Head of caudate nucleus (tissue), 42 donors: ENCODE measurements around the gene DNAJB2.

Experiments
- DNase-seq, 42 donors: peaks; one replicate each; pipeline versions ENCODE4 v3.0.0 to v3.0.0-alpha.2; 2020 to 2021; ENCODE audit warnings: mixed read lengths in 7 of 42
- intact Hi-C: fragments of 100-400 bp; cut with DNase I; formaldehyde crosslinking; loops from one replicate; pipeline ENCODE4 v1.15.0; 2022

The DNAJB2 gene

GRCh38 chr2:219279151-219279915 is at the start of gene DNAJB2:
TSS of gene DNAJB2 (plus strand) at chr2:219279366. CDS start at chr2:219279834, 468 bp downstream.
- intact Hi-C loops = loop anchor here (2.0 kb wide), 2 partner anchors 15 to 73 kb away; partner anchors contain the start of gene ZFAND2B
- DNase-seq = peak; percentile 98 to 100 (median 99)

GRCh38 chr2:219230059-219230540 is 49.1 kb upstream of the DNAJB2 start:
- DNase-seq = peak in 12 of 42 donors; percentile 20 to 55 (median 37)

GRCh38 chr2:219234331-219234730 is 44.8 kb upstream of the DNAJB2 start:
- no peak for DNase-seq
- intact Hi-C loops = no loop called here

More at GRCh38 chr2:219230059-219230540, 49.1 kb upstream of the DNAJB2 start:
- intact Hi-C loops = no loop called here

- no peak for DNase-seq
- intact Hi-C loops = no loop called here
Observed at GRCh38 chr2:219243291-219243761, 35.8 kb upstream of the DNAJB2 start.

- intact Hi-C loops = loop anchor here (2.0 kb wide), 1 partner anchor 18 kb away; no protein-coding TSS in a partner anchor
Observed at GRCh38 chr2:219244789-219245147, 34.4 kb upstream of the DNAJB2 start.

GRCh38 chr2:219245148-219245898 is 33.8 kb upstream of the DNAJB2 start, which contains the start of the genes GLB1L and STK16:
TSS of gene GLB1L (minus strand) at chr2:219245444. CDS start at chr2:219243573, 1,871 bp downstream.
TSS of gene STK16 (plus strand) at chr2:219245479. CDS start at chr2:219246000, 521 bp downstream.
- peak; percentile 82 to 98 (median 94) for DNase-seq
- intact Hi-C loops = loop anchor here (2.0 kb wide), 1 partner anchor 19 kb away; no protein-coding TSS in a partner anchor

More at GRCh38 chr2:219244789-219245147, 34.4 kb upstream of the DNAJB2 start:
- no peak for DNase-seq

GRCh38 chr2:219245899-219246230 is 33.3 kb upstream of the DNAJB2 start:
- intact Hi-C loops = loop anchor here (2.0 kb wide), 1 partner anchor 19 kb away; no protein-coding TSS in a partner anchor
- DNase-seq = peak in 2 of 42 donors; percentile 14 to 23

GRCh38 chr2:219246559-219246958 is 32.6 kb upstream of the DNAJB2 start:
- no peak for DNase-seq
- intact Hi-C loops = no loop called here

GRCh38 chr2:219247678-219248642 is 31.2 kb upstream of the DNAJB2 start:
- DNase-seq = no peak

GRCh38 chr2:219248845-219249202 is 30.3 kb upstream of the DNAJB2 start:
- no peak for DNase-seq
- intact Hi-C loops = no loop called here

More at GRCh38 chr2:219247678-219248642, 31.2 kb upstream of the DNAJB2 start:
- intact Hi-C loops = no loop called here

GRCh38 chr2:219249203-219249980 is 29.8 kb upstream of the DNAJB2 start:
- DNase-seq = peak in 38 of 42 donors; percentile 26 to 79 (median 58)
- intact Hi-C loops = no loop called here

GRCh38 chr2:219250049-219250781 is 29.0 kb upstream of the DNAJB2 start:
- intact Hi-C loops = no loop called here
- DNase-seq = no peak

GRCh38 chr2:219251656-219252055 is 27.5 kb upstream of the DNAJB2 start:
- intact Hi-C loops = no loop called here
- no peak for DNase-seq

- DNase-seq = peak in 2 of 42 donors; percentile 19 to 22
- intact Hi-C loops = no loop called here
Observed at GRCh38 chr2:219252084-219252483, 27.1 kb upstream of the DNAJB2 start.

GRCh38 chr2:219252570-219252899 is 26.6 kb upstream of the DNAJB2 start:
- intact Hi-C loops = no loop called here
- DNase-seq = peak in 31 of 42 donors; percentile 19 to 80 (median 48)

GRCh38 chr2:219252900-219253752 is 26.0 kb upstream of the DNAJB2 start, which contains the start of gene TUBA4B:
TSS of gene TUBA4B (plus strand) at chr2:219253243. CDS start at chr2:219253408, 165 bp downstream.
- DNase-seq = peak in 35 of 42 donors; percentile 13 to 64 (median 38)
- intact Hi-C loops = no loop called here
